ENCODE data around the gene HAP1.

Gene HAP1

GRCh38 chr17:41762841-41763240 is 28.4 kb upstream of the HAP1 start:
- DNase-seq (ENCODE audit: low read depth) = no peak

DNA sequence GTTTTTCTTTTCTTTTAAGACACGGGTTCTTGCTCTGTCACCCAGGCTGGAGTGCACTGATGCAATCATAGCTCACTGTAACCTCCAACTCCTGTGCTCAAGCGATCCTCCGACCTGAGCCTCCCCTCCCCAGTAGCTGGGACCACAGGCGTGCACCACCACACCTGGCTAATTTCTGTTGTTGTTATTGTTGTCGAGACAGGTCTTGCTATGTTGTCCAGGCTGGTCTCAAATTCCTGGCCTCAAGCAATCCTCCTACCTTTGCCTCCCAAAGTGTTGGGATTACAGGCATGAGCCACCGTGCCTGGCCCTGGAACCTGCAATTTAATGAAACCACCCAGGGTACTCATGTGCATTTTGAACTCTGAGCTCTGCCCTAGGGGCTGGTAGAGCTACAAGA is 27.9 kb upstream of the HAP1 start:
- no peak for DNase-seq (ENCODE audit: low read depth)

GRCh38 chr17:41760878-41761277 is 26.4 kb upstream of the HAP1 start:
- DNase-seq (ENCODE audit: low read depth) = no peak

DNA sequence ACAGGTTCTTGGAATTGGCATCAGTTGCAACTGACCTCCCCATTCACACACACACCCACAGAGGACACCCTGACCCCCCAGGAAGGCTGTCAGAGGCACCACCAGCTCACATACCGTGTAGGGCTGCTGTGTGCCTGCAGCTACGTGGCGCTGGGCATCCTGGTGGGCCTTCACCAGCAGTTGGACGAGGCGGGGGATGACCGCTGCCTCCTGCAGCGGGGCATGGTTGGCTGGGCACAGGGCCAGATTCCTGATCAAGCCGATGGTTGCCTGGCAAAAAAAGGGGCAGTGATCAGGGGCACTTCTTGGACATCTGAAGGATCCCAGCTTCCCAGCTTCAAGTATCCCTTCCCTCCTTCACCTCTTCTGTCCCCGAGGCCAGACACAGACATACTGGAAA is 24.2 kb upstream of the HAP1 start:
- DNase-seq (ENCODE audit: low read depth) = no peak

GRCh38 chr17:41754066-41754465 is 19.6 kb upstream of the HAP1 start:
- DNase-seq (ENCODE audit: low read depth) = no peak

- DNase-seq (ENCODE audit: low read depth) = no peak
Measured at GRCh38 chr17:41751288-41751687, 16.8 kb upstream of the HAP1 start.

DNA sequence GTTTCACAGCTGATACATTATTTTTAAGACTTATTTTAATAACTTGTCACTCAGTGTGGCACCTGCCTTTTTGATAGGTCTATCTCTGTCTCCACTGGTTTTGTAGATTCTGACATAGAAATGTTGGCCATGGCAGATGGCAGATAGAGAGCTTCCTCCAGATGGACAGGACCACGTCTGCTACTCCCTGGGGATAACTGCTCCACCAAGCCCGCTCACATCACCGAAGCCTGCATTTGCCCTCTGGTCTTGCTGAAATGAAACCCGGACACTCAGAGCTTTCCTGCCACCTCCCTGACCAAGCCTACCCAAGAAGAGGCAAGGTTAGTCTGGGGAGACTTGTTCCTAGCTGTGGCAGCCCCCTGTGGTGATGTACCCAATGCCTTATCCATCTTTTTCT is 16.4 kb upstream of the HAP1 start:
- DNase-seq (ENCODE audit: low read depth) = no peak

- no peak for DNase-seq (ENCODE audit: low read depth)
Measured at GRCh38 chr17:41748275-41748674, 13.8 kb upstream of the HAP1 start.

DNA sequence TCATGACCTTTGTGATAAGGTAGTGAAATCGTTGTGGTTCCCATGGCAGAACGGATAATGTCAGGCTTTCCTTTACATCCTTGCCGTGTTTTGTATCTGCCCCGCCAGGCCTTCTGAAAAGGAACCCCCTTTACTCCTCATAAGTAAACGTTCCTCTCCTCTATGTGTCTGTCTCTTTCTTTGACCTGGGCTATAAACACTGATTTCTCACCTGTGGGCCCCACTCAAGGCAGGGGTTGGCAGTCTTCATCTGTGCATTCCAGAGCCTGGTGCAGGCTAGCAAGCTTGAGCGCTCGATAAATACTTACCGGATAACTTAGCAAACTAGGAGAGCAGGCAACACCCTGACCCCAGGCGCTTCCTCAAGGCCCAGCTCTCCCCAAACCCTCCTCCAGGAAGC is 7.3 kb upstream of the HAP1 start:
- no peak for DNase-seq (ENCODE audit: low read depth)

DNA sequence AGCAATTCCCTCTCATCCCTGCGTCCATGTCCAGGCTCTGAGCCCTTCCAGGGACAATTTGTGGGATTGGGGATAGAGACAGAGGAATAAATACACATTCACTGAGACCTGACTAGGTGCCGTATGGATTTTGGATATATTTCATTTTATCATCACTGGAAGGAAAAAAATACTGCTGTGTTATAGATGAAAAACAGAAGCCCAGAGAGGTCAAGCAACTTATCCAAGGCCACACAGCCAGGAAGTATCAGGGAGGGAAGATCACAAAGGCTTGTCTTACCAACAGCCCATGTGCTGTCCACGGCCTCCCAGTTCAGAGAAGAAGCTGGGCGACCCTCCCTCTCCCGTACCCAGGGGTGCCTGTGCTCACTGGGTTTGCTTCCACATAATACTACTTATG is 6.1 kb upstream of the HAP1 start:
- no peak for DNase-seq (ENCODE audit: low read depth)

GRCh38 chr17:41739661-41740352 is 5.4 kb upstream of the HAP1 start:
- DNase-seq (ENCODE audit: low read depth) = no peak

GRCh38 chr17:41738801-41739112 is 4.3 kb upstream of the HAP1 start:
- no peak for DNase-seq (ENCODE audit: low read depth)

- DNase-seq (ENCODE audit: low read depth) = peak; percentile 59
Measured at GRCh38 chr17:41738077-41738800, 3.8 kb upstream of the HAP1 start.

- DNase-seq (ENCODE audit: low read depth) = no peak
Measured at GRCh38 chr17:41737680-41738023, 3.2 kb upstream of the HAP1 start.

- no peak for DNase-seq (ENCODE audit: low read depth)
Measured at GRCh38 chr17:41736983-41737679, 2.7 kb upstream of the HAP1 start.

DNA sequence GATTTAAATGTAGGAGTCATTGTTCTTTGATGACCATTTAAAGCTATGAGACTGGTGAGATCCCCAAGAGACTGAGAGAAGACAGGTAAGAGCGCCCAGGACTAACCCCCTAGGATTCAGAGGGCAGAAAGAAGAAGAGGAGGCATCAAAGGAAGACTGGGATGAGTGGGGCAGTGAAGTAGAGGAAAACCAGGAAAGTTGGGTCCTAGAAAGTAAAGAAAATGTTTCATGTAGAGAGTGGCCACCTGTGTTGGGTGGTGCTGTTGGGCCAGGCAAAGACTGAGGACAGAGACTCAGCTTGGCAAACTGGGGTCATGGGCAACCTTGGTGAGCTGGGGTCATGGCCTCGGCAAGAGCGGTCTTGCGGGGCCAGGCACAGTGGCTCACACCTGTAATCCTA is 1.3 kb upstream of the HAP1 start:
- no peak for DNase-seq (ENCODE audit: low read depth)

GRCh38 chr17:41734949-41735313 is 488 bp upstream of the HAP1 start:
- DNase-seq (ENCODE audit: low read depth) = no peak

DNA sequence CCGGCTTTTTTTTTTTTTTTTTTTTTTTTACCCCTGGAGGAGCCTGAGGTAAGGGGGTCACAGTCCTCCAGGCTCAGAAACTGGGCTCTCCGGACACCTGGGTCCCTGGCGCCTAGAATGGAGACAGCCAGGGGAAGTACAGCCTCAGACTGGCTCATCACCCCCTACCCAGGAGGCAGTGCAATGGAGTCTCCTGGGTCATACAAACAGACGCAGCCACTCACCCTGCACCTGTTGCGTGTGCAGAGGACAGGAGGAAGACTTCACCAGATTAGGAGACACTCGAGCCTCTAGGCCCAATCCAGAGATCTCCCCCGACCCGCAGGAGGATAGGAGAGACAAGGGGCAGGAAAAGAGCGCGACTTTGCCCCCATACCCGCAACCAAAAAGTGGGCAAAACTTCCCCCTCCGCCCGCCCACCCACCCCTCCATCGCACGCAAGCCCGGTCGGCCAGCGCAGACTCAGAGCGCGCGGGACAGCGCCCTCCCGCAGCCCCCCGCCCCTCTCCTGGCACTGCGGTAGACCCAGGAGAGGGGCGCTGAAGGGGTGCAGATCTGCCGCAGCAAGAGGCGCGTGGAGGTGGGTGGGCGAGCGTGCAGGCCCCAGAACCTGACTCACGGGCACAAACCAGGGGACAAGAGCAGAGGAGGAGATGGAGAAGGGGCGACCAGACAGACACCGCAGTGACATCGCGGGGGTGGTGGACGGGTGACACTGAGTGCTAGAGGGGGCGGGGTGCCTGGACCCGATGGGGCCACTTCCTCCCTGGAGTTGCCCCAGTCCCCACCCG is 900 bp downstream of the HAP1 start:
- DNase-seq (ENCODE audit: low read depth) = no peak

- DNase-seq (ENCODE audit: low read depth) = no peak
Measured at GRCh38 chr17:41731836-41732235, 2.6 kb downstream of the HAP1 start.

- DNase-seq (ENCODE audit: low read depth) = no peak
Measured at GRCh38 chr17:41730479-41730878, 4.0 kb downstream of the HAP1 start.

GRCh38 chr17:41728056-41728455 is 6.4 kb downstream of the HAP1 start:
- DNase-seq (ENCODE audit: low read depth) = no peak

- DNase-seq (ENCODE audit: low read depth) = no peak
Measured at GRCh38 chr17:41725134-41725533, 9.3 kb downstream of the HAP1 start.

- no peak for DNase-seq (ENCODE audit: low read depth)
Measured at GRCh38 chr17:41724476-41725050, 9.9 kb downstream of the HAP1 start.
